ENCODE data around the gene ANKRD13D.

Gene ANKRD13D

DNA sequence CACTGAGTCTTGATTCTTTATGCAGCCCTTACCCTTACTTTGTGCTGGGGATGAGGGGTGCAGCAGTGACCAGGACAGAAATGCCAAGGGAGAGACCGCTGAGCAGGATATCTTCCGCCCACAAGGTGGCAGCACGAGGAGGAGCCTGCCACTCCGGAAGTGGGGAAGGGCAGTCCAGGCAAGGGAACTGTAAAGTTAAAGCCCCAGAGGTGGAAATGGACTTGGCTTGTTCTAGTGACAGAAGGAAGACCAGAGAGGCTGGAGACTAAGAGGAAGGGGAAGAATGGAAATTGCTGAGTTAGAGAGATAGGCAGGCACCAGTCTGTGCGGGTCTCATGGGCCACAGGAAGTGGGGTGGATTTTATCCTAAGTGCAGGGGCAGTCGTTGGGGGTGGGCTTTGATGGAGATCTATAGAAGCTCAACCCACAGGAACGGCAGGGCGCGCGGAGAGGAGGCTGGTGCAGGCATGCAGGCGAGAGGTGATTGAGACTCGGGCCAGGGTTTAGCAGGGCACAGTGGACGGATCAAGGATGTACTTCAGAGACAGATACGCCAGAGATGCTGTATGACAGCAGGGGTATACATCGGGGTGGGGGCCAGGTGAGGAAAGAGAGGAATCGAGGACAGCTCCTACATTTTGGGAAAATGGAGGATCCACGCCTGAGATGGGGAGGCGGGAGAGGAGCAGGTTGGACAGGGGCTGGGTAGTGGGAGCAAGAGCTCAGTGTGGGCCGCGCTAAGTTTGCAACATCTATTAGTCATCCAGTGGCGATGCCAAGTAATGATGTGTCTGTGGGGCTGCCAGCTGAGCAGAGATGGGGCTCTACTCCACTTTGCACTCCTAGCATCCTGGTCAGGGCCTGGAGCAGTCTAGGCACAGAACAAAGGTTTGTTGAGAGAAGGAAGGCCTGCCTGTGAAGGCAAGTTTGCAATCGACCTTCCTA, 26.1 kb upstream of the ANKRD13D start:
- peak; percentile 59 for DNase-seq

DNA sequence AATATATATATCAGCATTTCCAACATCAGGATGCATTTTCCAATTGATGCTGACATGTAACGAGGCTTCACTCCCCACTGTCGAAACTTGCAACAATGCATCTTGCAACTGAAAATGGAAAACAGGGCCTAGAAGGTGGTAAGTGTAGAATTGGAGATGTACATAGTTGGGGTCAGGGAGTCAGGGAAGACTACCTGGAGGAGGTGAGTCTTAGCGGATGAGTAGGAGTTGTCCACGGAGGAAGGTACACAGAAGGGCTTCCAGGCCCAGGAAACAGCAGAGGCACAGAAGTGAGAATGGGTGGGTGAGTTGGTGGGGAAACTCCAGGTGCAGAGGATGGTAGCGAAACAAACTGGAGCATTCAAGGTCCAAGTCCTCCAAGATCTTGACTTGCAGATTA, 24.8 kb upstream of the ANKRD13D start:
- DNase-seq, result no peak

GRCh38 chr11:67264877-67265632, 24.0 kb upstream of the ANKRD13D start:
- DNase-seq, result no peak

GRCh38 chr11:67265633-67266448, 23.3 kb upstream of the ANKRD13D start:
- no peak for DNase-seq

GRCh38 chr11:67266449-67267187, 22.5 kb upstream of the ANKRD13D start, which contains the start of gene GRK2:
TSS of gene GRK2 (plus strand) at chr11:67266473. CDS start at chr11:67266700, 227 bp downstream.
- DNase-seq, result no peak

GRCh38 chr11:67267188-67268080, 21.7 kb upstream of the ANKRD13D start:
- DNase-seq, result no peak

- DNase-seq, result no peak
These were observed 20.8 kb upstream of the ANKRD13D start for GRCh38 chr11:67268081-67268961.

DNA sequence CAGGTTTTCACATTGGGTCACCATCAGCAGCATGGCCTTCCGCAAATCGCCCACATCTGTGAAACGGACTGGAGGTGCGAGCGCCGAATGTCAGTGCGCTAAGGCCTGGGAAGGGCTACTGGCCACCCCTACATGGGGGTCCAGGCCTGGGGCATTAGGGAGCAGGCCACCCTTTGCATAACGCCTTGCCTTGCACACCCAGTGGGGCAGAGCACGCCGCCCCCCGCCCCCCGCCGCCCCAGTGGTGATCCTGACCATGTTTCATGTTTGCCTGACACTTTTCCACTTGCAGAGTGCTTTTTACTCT, 20.2 kb upstream of the ANKRD13D start:
- DNase-seq, result no peak

DNA sequence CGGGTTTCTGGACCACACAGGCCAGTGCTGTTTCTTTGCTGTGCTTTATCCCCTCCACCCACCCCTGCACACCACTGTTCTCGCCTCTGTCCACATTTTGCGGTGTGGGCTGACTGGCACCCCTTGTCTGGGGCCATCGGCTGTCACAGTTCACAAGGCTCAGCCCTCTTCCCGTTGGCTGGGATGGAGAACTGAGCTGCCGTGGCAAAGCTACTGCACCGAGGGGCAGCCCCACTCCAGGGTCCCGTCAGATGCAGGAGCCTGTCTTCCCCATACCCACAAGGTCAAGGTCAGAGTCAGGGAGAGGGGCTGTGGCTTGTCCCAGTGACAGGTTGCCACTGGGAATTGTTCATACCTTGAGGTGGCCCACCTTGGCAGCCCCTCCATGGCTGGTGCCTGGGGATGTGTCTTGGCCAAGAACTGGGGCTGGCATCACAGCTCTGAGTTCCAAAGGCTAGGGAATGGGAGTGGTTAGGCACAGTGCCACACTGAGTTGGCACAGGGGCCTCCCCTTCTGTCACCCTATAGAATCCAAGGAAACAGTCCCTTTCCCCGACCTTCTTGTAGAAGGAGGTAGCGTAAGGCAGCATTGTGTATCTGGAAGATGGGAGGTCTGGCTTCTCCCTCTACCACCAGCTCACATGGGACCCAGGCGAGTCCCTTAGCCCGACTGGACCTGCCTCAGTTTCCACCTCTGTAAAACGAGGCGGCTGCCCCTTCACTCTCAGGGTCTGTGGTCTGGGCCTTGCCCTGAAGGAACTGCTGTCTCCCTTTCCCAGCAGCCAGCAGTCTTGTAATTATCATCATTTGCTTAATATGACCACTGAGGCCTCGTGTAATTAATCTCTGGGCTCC, 19.5 kb upstream of the ANKRD13D start:
- no peak for DNase-seq

DNA sequence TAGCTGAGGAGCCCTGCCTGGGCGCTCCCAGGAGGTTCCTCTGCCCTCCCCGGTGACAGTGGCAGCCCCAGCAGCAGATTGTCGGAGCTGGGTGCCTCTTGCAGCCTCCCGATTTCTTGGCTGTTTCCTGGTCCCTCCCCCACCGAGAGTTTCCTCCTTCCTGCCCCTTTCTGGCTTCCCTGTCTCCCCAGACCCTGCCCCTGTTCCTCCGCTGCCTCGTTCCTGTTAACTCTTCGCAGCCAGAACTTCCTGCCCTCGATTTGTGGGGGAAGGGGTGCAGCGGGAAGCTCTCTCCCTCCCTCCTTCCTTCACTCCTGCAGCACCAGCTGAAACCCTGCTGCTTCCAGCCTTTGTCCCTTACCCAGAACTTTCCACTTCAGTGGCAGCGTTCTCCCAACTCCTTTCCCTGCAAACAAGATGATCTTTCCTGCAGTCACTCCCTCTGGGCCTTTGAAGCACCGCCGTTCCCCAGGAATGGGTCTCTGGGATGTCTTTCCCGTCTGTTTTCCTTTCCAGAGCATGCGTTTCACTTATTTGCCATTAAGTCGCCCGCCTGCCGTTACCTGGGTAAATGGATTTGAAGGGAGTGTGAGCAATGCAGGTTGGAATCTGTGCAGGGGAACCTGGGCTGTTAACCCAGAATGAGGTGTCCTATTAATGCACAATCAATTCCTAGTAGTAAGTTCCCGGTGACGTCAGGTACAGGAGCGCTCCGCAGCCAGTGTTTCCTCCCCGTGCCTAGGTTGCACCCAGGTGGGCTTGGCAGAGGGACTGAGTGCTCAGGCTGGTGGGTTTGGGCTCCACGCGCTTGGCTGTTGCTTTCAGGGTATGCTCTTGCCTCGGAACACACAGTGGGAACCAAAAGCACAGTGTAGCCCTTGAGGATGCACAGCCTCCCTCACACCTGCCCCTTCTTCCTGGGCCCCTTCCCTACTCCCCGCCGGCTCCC, 18.6 kb upstream of the ANKRD13D start:
- DNase-seq, result no peak

DNA sequence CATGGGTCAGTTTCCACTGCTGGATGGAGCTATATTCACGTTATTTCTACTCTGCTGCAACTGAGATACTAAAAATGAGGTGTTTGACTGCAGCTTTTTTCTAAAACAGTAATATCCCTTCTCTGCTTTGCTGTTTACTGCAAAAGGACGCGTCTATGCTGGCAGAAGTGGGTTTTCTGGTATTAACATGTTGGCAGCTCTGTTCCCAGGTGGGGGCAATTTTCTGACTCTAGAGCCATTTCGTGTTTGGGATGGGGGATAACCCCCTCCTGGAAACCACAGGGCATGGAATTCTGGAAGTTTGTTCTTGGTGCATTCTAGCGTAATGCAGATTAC, 17.9 kb upstream of the ANKRD13D start:
- DNase-seq, result no peak

GRCh38 chr11:67271541-67272284, 17.4 kb upstream of the ANKRD13D start:
- no peak for DNase-seq

- DNase-seq, result no peak
These were observed 16.5 kb upstream of the ANKRD13D start for GRCh38 chr11:67272327-67273259.

GRCh38 chr11:67273260-67273990, 15.7 kb upstream of the ANKRD13D start:
- no peak for DNase-seq

DNA sequence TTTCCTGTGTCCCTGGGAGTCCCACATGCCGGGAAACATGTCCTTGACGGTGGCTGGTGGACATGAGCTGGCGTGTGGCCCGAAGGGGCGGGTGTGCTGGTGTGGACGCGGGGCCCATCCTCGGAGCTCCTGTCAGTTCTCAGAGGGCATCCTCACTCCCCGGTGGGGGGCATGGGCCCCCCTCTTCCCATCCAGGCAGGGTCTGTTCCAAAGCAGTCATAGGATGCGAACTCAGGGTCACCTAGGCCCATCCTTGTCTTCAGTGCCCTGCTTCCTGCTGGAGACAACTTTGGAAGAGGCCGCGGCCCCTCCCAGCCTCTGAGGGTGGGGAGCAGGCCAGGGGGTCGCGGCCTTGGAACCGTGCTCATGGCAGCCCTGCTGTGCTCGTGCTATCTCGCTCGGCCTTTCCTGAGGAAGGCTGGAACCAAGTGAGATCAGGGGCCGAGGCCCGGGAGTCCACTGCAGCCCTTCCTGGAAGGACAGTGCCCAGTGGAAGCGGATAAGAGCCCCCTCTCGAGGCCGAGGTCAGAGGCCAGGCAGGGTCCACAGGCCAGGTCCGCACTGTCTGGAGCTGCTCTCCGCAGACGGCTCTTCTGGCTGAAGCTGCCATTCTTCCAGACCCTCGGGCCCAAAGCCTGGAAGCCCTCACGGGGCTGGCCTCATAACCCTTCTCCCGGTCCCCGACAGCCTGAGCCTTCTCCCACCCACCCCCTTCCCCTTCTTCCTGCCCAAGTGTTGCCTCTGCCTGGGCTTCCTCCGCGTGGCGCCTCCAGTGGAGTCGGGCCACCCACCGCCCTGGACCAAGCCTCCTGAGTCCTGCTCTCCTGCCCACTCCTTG, 14.1 kb upstream of the ANKRD13D start:
- no peak for DNase-seq
